HG03108 (cell line): ENCODE results near the gene FABP6.

Source experiments
- ATAC-seq: cut with Tn5 transposase; IDR thresholded peaks from one replicate; pipeline ENCODE4 v1.9.1; 2021; ENCODE audit warnings: moderate library complexity; ENCODE audit not compliant: unreplicated experiment

The FABP6 gene

DNA sequence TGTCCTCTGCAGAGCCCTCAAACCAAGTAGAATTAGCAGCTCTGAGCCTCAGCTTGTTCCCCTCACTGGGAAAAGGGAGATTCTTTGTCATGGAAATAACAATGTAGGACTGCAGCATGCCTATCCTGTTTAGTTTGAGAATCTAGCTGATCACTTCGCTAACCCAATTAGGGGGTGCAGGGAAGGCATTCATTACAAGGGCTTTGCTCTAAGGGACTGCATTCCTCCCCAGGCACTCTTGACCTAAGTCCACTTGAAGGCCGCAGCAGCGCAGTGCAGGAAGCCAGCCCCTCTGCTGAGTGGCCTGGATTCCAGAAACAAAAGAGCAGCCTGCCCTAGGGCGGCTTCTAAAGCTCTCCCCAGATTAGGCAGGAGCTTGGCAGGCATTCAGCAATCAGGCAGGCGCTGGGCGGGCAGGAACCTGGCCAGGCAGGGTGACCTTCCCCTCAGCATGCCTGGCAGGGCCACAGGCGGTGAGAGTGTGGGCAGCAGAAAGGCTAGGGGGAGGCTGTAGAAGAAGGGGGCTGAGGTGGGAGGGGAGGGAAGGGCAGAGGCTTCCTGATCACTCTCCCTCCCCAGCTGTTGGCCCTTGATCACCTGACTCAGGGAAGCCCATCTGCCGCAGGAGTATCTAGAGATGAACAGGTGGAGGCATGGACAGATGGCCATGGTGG lies 58.2 kb downstream of the FABP6 start:
- ATAC-seq: no peak
